Measurements from ENCODE around the gene GRM8. TPM values are rescaled to one million over a fixed set of nuclear protein-coding genes. Genes with fewer than 3 reads are reported as not detected.

Gene GRM8
- total RNA-seq, 2 experiments from 2014 or later = not detected

- H3K4me1 Mint-ChIP-seq (ENCODE audit: low read depth) = no peaks in the 10 kb centered on the region
- CTCF ChIA-PET = interaction anchor here (0.7 kb wide), 1 partner anchor 279 kb away, joined by 3 read pairs; no protein-coding TSS in a partner anchor
- H3K4me3 Mint-ChIP-seq = no peak overlapping the region
- no peak for DNase-seq
- peaks cover 35% of the 10 kb centered on the region for H3K27me3 Mint-ChIP-seq (ENCODE audit: low read depth)
- H3K9me3 Mint-ChIP-seq = no peaks in the 10 kb centered on the region
- no peak overlapping the region for H3K27ac Mint-ChIP-seq
- H3K36me3 Mint-ChIP-seq (ENCODE audit: low read depth) = no peaks in the 10 kb centered on the region
- intact Hi-C loops (cut with micrococcal nuclease) = no loop called here
Measured at GRCh38 chr7:127230192-127230925, 22.4 kb downstream of the GRM8 start.

- H3K9me3 Mint-ChIP-seq = no peaks in the 10 kb centered on the region
- H3K4me1 Mint-ChIP-seq (ENCODE audit: low read depth) = no peaks in the 10 kb centered on the region
- H3K36me3 Mint-ChIP-seq (ENCODE audit: low read depth) = no peaks in the 10 kb centered on the region
- CTCF ChIA-PET = interaction anchor here (0.6 kb wide), 1 partner anchor 371 kb away, joined by 3 read pairs; no protein-coding TSS in a partner anchor
- no peak overlapping the region for H3K27ac Mint-ChIP-seq
- intact Hi-C loops (cut with micrococcal nuclease) = no loop called here
- no peak overlapping the region for H3K4me3 Mint-ChIP-seq
- no peak for DNase-seq
- peaks cover 39% of the 10 kb centered on the region for H3K27me3 Mint-ChIP-seq (ENCODE audit: low read depth)
Measured at GRCh38 chr7:127226685-127227374, 25.9 kb downstream of the GRM8 start.

GRCh38 chr7:127221731-127222130 is 31.0 kb downstream of the GRM8 start:
- Mint-ChIP-seq H3K4me3 (no peak overlapping the region), H3K9me3 (no peaks in the 10 kb centered on the region), H3K36me3 (ENCODE audit: low read depth) (no peaks in the 10 kb centered on the region), H3K27me3 (ENCODE audit: low read depth) (peaks cover 30% of the 10 kb centered on the region), H3K4me1 (ENCODE audit: low read depth) (no peaks in the 10 kb centered on the region), H3K27ac (no peak overlapping the region)
- CTCF ChIA-PET = no interaction called here
- intact Hi-C loops (cut with micrococcal nuclease) = no loop called here
- no peak for DNase-seq

GRCh38 chr7:127214956-127215718 is 37.6 kb downstream of the GRM8 start:
- Mint-ChIP-seq H3K27ac (no peak overlapping the region), H3K4me1 (ENCODE audit: low read depth) (no peaks in the 10 kb centered on the region), H3K27me3 (ENCODE audit: low read depth) (peaks cover 13% of the 10 kb centered on the region), H3K9me3 (no peaks in the 10 kb centered on the region), H3K36me3 (ENCODE audit: low read depth) (no peaks in the 10 kb centered on the region), H3K4me3 (no peak overlapping the region)
- intact Hi-C loops (cut with micrococcal nuclease) = no loop called here
- no peak for DNase-seq
- CTCF ChIA-PET = no interaction called here

GRCh38 chr7:127209886-127210285 is 42.9 kb downstream of the GRM8 start:
- Mint-ChIP-seq H3K9me3 (no peaks in the 10 kb centered on the region), H3K4me1 (ENCODE audit: low read depth) (no peaks in the 10 kb centered on the region), H3K27me3 (ENCODE audit: low read depth) (peaks cover 28% of the 10 kb centered on the region), H3K36me3 (ENCODE audit: low read depth) (no peaks in the 10 kb centered on the region), H3K4me3 (no peak overlapping the region), H3K27ac (no peak overlapping the region)
- CTCF ChIA-PET = interaction anchor here (0.6 kb wide), 1 partner anchor 159 kb away, joined by 3 read pairs; no protein-coding TSS in a partner anchor
- no peak for DNase-seq
- intact Hi-C loops (cut with micrococcal nuclease) = no loop called here

- peaks cover 28% of the 10 kb centered on the region for H3K27me3 Mint-ChIP-seq (ENCODE audit: low read depth)
- no peak overlapping the region for H3K4me3 Mint-ChIP-seq
- no peak overlapping the region for H3K27ac Mint-ChIP-seq
- DNase-seq = no peak
- H3K36me3 Mint-ChIP-seq (ENCODE audit: low read depth) = no peaks in the 10 kb centered on the region
- H3K9me3 Mint-ChIP-seq = no peaks in the 10 kb centered on the region
- CTCF ChIA-PET = no interaction called here
- intact Hi-C loops (cut with micrococcal nuclease) = no loop called here
- H3K4me1 Mint-ChIP-seq (ENCODE audit: low read depth) = no peaks in the 10 kb centered on the region
Measured at GRCh38 chr7:127208860-127209259, 43.9 kb downstream of the GRM8 start.

- Mint-ChIP-seq H3K36me3 (ENCODE audit: low read depth) (no peaks in the 10 kb centered on the region), H3K4me1 (ENCODE audit: low read depth) (no peaks in the 10 kb centered on the region), H3K27me3 (ENCODE audit: low read depth) (peaks cover 28% of the 10 kb centered on the region), H3K4me3 (no peak overlapping the region), H3K27ac (no peak overlapping the region), H3K9me3 (no peaks in the 10 kb centered on the region)
- no peak for DNase-seq
- CTCF ChIA-PET = no interaction called here
- intact Hi-C loops (cut with micrococcal nuclease) = no loop called here
Measured at GRCh38 chr7:127208351-127208750, 44.4 kb downstream of the GRM8 start.

- intact Hi-C loops (cut with micrococcal nuclease) = no loop called here
- CTCF ChIA-PET = no interaction called here
- H3K36me3 Mint-ChIP-seq (ENCODE audit: low read depth) = no peaks in the 10 kb centered on the region
- no peak overlapping the region for H3K27ac Mint-ChIP-seq
- H3K27me3 Mint-ChIP-seq (ENCODE audit: low read depth) = peaks cover 28% of the 10 kb centered on the region
- H3K4me1 Mint-ChIP-seq (ENCODE audit: low read depth) = no peaks in the 10 kb centered on the region
- no peaks in the 10 kb centered on the region for H3K9me3 Mint-ChIP-seq
- no peak overlapping the region for H3K4me3 Mint-ChIP-seq
- DNase-seq = no peak
Measured at GRCh38 chr7:127207806-127208205, 44.9 kb downstream of the GRM8 start.

- H3K27ac Mint-ChIP-seq = no peak overlapping the region
- peaks cover 28% of the 10 kb centered on the region for H3K27me3 Mint-ChIP-seq (ENCODE audit: low read depth)
- no peak overlapping the region for H3K4me3 Mint-ChIP-seq
- DNase-seq = no peak
- no peaks in the 10 kb centered on the region for H3K36me3 Mint-ChIP-seq (ENCODE audit: low read depth)
- CTCF ChIA-PET = no interaction called here
- no peaks in the 10 kb centered on the region for H3K4me1 Mint-ChIP-seq (ENCODE audit: low read depth)
- intact Hi-C loops (cut with micrococcal nuclease) = no loop called here
- no peaks in the 10 kb centered on the region for H3K9me3 Mint-ChIP-seq
Measured at GRCh38 chr7:127207230-127207629, 45.5 kb downstream of the GRM8 start.

GRCh38 chr7:127194571-127194970 is 58.2 kb downstream of the GRM8 start:
- no peak overlapping the region for H3K4me3 Mint-ChIP-seq
- no peaks in the 10 kb centered on the region for H3K9me3 Mint-ChIP-seq
- H3K36me3 Mint-ChIP-seq (ENCODE audit: low read depth) = no peaks in the 10 kb centered on the region
- CTCF ChIA-PET = interaction anchor here (0.8 to 1.6 kb wide), 2 partner anchors 59 to 391 kb away, joined by 3 to 4 read pairs; no protein-coding TSS in a partner anchor
- no peak overlapping the region for H3K27ac Mint-ChIP-seq
- peaks cover 31% of the 10 kb centered on the region for H3K27me3 Mint-ChIP-seq (ENCODE audit: low read depth)
- DNase-seq = no peak
- intact Hi-C loops (cut with micrococcal nuclease) = no loop called here
- no peaks in the 10 kb centered on the region for H3K4me1 Mint-ChIP-seq (ENCODE audit: low read depth)

GRCh38 chr7:127189886-127190285 is 62.9 kb downstream of the GRM8 start:
- no peaks in the 10 kb centered on the region for H3K9me3 Mint-ChIP-seq
- H3K4me1 Mint-ChIP-seq (ENCODE audit: low read depth) = peaks cover 8% of the 10 kb centered on the region
- H3K36me3 Mint-ChIP-seq (ENCODE audit: low read depth) = no peaks in the 10 kb centered on the region
- intact Hi-C loops (cut with micrococcal nuclease) = no loop called here
- H3K4me3 Mint-ChIP-seq = no peak overlapping the region
- H3K27ac Mint-ChIP-seq = no peak overlapping the region
- peaks cover 30% of the 10 kb centered on the region for H3K27me3 Mint-ChIP-seq (ENCODE audit: low read depth)
- CTCF ChIA-PET = no interaction called here
- DNase-seq = no peak

GRCh38 chr7:127189074-127189473 is 63.7 kb downstream of the GRM8 start:
- no peak for DNase-seq
- CTCF ChIA-PET = no interaction called here
- Mint-ChIP-seq H3K9me3 (no peaks in the 10 kb centered on the region), H3K27me3 (ENCODE audit: low read depth) (peaks cover 30% of the 10 kb centered on the region), H3K4me1 (ENCODE audit: low read depth) (peaks cover 8% of the 10 kb centered on the region), H3K27ac (no peak overlapping the region), H3K4me3 (no peak overlapping the region), H3K36me3 (ENCODE audit: low read depth) (no peaks in the 10 kb centered on the region)
- intact Hi-C loops (cut with micrococcal nuclease) = no loop called here
